ENCODE data around the gene STBD1.

Gene STBD1

DNA sequence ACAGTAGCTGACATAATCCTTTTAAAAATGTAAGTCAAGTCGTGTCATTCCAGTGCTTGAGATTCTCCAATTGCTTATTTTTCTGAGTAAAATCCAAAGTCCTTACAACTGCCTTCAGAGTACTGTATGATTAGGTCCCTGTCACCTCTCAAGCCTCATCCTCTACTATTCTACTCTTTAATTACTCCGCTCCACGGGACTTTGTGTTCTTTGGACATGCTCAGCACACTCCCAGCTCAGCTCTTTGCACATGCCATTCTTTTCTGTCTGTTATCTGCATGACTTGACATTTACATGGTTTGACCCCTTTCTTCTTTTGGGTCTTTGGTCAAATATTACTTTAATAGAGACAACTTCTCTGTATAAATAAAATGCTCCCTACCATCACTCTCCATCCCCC lies 39.9 kb upstream of the STBD1 start:
- TF ChIP-seq RAD21 (IDR thresholded peaks at IDR 0.05; ENCODE audit: low read depth): no peak
- TF ChIP-seq, protein P1, sequence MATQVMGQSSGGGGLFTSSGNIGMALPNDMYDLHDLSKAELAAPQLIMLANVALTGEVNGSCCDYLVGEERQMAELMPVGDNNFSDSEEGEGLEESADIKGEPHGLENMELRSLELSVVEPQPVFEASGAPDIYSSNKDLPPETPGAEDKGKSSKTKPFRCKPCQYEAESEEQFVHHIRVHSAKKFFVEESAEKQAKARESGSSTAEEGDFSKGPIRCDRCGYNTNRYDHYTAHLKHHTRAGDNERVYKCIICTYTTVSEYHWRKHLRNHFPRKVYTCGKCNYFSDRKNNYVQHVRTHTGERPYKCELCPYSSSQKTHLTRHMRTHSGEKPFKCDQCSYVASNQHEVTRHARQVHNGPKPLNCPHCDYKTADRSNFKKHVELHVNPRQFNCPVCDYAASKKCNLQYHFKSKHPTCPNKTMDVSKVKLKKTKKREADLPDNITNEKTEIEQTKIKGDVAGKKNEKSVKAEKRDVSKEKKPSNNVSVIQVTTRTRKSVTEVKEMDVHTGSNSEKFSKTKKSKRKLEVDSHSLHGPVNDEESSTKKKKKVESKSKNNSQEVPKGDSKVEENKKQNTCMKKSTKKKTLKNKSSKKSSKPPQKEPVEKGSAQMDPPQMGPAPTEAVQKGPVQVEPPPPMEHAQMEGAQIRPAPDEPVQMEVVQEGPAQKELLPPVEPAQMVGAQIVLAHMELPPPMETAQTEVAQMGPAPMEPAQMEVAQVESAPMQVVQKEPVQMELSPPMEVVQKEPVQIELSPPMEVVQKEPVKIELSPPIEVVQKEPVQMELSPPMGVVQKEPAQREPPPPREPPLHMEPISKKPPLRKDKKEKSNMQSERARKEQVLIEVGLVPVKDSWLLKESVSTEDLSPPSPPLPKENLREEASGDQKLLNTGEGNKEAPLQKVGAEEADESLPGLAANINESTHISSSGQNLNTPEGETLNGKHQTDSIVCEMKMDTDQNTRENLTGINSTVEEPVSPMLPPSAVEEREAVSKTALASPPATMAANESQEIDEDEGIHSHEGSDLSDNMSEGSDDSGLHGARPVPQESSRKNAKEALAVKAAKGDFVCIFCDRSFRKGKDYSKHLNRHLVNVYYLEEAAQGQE (IDR thresholded peaks at IDR 0.05; ENCODE audit: low read depth): no peak
- TF ChIP-seq EGR1 (IDR thresholded peaks at IDR 0.05): no peak
- no peak for TF ChIP-seq TEAD4 (IDR thresholded peaks at IDR 0.05)
- no peak for TF ChIP-seq CEBPB (IDR thresholded peaks at IDR 0.05)
- no peak for TF ChIP-seq EP300 (IDR thresholded peaks at IDR 0.05; ENCODE audit: borderline replicate concordance)
- no peak for TF ChIP-seq ZBTB7A (IDR thresholded peaks at IDR 0.05; ENCODE audit: low read depth)
- TF ChIP-seq, protein P2, sequence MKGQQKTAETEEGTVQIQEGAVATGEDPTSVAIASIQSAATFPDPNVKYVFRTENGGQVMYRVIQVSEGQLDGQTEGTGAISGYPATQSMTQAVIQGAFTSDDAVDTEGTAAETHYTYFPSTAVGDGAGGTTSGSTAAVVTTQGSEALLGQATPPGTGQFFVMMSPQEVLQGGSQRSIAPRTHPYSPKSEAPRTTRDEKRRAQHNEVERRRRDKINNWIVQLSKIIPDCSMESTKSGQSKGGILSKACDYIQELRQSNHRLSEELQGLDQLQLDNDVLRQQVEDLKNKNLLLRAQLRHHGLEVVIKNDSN (IDR thresholded peaks at IDR 0.05): no peak
- TF ChIP-seq TCF12 (IDR thresholded peaks at IDR 0.05; ENCODE audit: low read depth): no peak
- no peak for TF ChIP-seq FOXM1 (IDR thresholded peaks at IDR 0.05; ENCODE audit: borderline replicate concordance, low read depth)
- no peak for TF ChIP-seq YY1 (IDR thresholded peaks at IDR 0.05; ENCODE audit: low read depth)
- TF ChIP-seq, protein P3, sequence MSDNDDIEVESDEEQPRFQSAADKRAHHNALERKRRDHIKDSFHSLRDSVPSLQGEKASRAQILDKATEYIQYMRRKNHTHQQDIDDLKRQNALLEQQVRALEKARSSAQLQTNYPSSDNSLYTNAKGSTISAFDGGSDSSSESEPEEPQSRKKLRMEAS (IDR thresholded peaks at IDR 0.05): no peak

DNA sequence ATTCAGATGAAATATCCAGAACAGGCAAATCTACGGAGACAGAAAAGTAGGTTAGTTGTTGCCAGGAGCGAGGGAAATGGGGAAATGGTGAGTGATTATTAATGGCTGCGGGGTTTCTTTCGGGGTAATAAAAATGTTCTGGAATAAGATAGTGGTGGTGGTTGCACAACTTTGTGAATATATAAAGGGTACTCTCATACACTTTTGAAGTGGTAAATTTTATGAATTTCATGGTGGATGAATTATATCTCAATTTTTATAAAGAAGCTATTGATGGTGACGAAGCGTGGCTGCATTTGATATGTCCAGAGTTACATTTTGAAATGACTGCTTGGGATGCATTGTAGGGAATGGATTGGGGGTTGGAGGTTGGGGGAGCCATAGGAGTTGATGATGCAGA lies 38.7 kb upstream of the STBD1 start:
- TF ChIP-seq, protein P3 (IDR thresholded peaks at IDR 0.05): no peak
- TF ChIP-seq, protein P2 (IDR thresholded peaks at IDR 0.05): no peak
- TF ChIP-seq EP300 (IDR thresholded peaks at IDR 0.05; ENCODE audit: borderline replicate concordance): no peak
- TF ChIP-seq CEBPB (IDR thresholded peaks at IDR 0.05): no peak
- no peak for TF ChIP-seq FOXM1 (IDR thresholded peaks at IDR 0.05; ENCODE audit: borderline replicate concordance, low read depth)

DNA sequence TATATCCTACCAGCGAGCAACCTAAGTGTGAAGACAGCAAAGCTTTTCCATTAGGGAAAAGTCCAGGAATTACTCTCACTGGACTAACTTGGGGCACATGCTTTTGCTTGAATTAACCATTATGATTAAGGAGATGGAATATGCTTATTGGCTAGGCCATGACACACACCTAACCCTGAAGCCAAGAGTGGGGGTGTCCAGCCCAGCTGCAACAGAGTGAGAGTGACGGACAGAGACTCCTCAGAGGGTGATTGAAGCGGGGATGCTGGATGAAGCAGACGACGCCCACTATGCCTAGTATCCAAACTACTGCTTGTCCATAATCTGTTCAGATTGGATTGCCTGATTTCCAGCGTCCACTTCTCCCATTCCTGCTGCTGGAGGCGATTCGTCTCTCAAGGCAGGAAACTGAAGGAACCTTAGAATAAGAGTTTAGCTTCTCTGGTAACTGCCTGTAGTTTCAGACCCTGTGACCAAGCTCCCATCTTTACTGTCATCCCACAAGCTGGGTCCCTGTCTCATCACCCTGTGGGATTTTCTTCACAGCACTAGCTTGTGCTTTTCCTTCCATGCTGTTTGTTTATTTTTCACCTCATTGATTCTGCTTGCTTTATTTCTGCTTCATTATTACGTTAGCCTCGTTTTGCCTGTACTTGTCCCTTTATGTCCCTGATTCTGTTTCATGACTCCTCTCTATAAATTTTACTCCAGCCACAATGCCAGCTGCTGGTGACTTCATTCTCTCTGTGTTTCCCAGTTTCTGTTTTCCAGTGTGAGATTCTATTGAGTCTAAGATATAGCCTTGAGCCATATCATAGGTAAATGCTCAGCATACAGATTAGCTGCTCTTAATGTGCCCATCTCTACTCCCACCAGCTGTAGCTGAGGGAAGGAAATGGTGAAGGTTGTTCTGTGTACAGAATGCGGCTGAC lies 36.0 kb upstream of the STBD1 start:
- TF ChIP-seq TCF12 (IDR thresholded peaks at IDR 0.05; ENCODE audit: low read depth) (no peak), EGR1 (IDR thresholded peaks at IDR 0.05) (no peak), FOXM1 (IDR thresholded peaks at IDR 0.05; ENCODE audit: borderline replicate concordance, low read depth) (no peak), CEBPB (IDR thresholded peaks at IDR 0.05) (no peak), YY1 (IDR thresholded peaks at IDR 0.05; ENCODE audit: low read depth) (no peak), CREB1 (IDR thresholded peaks at IDR 0.05; ENCODE audit: low read depth) (no peak), NFIC (IDR thresholded peaks at IDR 0.05) (no peak), ZBTB7A (IDR thresholded peaks at IDR 0.05; ENCODE audit: low read depth) (no peak), EP300 (IDR thresholded peaks at IDR 0.05; ENCODE audit: borderline replicate concordance) (no peak)
- TF ChIP-seq, protein P2 (IDR thresholded peaks at IDR 0.05): no peak
- TF ChIP-seq, protein P3 (IDR thresholded peaks at IDR 0.05): no peak

DNA sequence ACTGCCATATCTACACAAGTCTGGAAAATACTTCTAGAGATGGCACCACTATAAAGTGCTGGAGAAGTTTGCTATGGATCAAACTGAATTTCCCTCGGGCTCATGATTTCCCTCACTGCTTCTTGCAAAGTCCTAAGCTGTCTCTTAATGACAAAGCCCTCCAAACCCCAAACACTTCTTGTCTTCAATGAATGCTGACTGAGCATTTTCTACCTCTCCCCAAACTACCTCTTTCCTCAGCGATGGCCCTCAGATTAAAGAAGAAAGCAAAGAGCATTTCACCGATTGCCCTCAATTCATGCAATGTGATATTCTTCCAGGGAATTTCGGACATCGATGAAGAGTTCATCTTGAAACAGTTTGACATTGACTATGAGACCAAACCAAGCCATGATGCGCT lies 35.3 kb upstream of the STBD1 start:
- TF ChIP-seq, protein P1 (IDR thresholded peaks at IDR 0.05; ENCODE audit: low read depth): no peak
- TF ChIP-seq EP300 (IDR thresholded peaks at IDR 0.05; ENCODE audit: borderline replicate concordance) (no peak), NFIC (IDR thresholded peaks at IDR 0.05) (no peak), FOXM1 (IDR thresholded peaks at IDR 0.05; ENCODE audit: borderline replicate concordance, low read depth) (no peak), RAD21 (IDR thresholded peaks at IDR 0.05; ENCODE audit: low read depth) (no peak), CREB1 (IDR thresholded peaks at IDR 0.05; ENCODE audit: low read depth) (no peak), TEAD4 (IDR thresholded peaks at IDR 0.05) (no peak), CEBPB (IDR thresholded peaks at IDR 0.05) (no peak), YY1 (IDR thresholded peaks at IDR 0.05; ENCODE audit: low read depth) (no peak), TCF12 (IDR thresholded peaks at IDR 0.05; ENCODE audit: low read depth) (no peak), TAF1 (IDR thresholded peaks at IDR 0.05; ENCODE audit: low read depth) (no peak), EGR1 (IDR thresholded peaks at IDR 0.05) (no peak), ZBTB7A (IDR thresholded peaks at IDR 0.05; ENCODE audit: low read depth) (no peak)
- TF ChIP-seq, protein P2 (IDR thresholded peaks at IDR 0.05): no peak
- TF ChIP-seq, protein P3 (IDR thresholded peaks at IDR 0.05): no peak
